GM12878 (cell line): ENCODE measurements around the gene PTAFR. TPM values are rescaled to one million over a fixed set of nuclear protein-coding genes. Genes with fewer than 3 reads are reported as not detected.
A peak's percentile ranks its signal among the peaks of the same experiment; 100 is the strongest.

Source experiments
- ATF7 ChIP-seq: fragments of 450-650 bp; IDR thresholded peaks from 2 replicates; pipeline ENCODE4 v1.6.1; 2016; ENCODE audit warnings: low read depth, mild to moderate bottlenecking
- CBFB ChIP-seq: IDR thresholded peaks from 2 replicates; pipeline ENCODE4 v1.6.1; 2016; ENCODE audit warnings: antibody characterized with exemption, low read depth
- CBX3 ChIP-seq: fragments of 200-600 bp; sonication (generic); IDR thresholded peaks from 2 replicates; pipeline ENCODE4 v1.6.1; 2016; ENCODE audit warnings: low read depth, borderline replicate concordance
- CBX5 ChIP-seq: sonication (generic); IDR thresholded peaks from 2 replicates; pipeline ENCODE4 v1.6.1; 2016; ENCODE audit warnings: low read depth, moderate library complexity, mild to moderate bottlenecking, inconsistent platforms
- CHD2 ChIP-seq: IDR thresholded peaks from 2 replicates; pipeline ENCODE4 v1.6.1; 2011; ENCODE audit warnings: low read depth, low read length, improper control_type of control experiment, borderline replicate concordance
- DPF2 ChIP-seq: fragments of 450-650 bp; IDR thresholded peaks from 2 replicates; pipeline ENCODE4 v1.6.1; 2017; ENCODE audit warnings: mild to moderate bottlenecking
- E2F8 ChIP-seq: fragments of 450-650 bp; IDR thresholded peaks from 2 replicates; pipeline ENCODE4 v1.6.1; 2018; ENCODE audit warnings: mild to moderate bottlenecking, low read depth, moderate library complexity; ENCODE audit not compliant: partially characterized antibody
- EGR1 ChIP-seq, 2 experiments: IDR thresholded peaks; 1 replicate in 1 of 2; 2 replicates in 1 of 2; pipeline ENCODE4 v1.6.1; 2011 to 2012; ENCODE audit warnings: low read depth in 2 of 2, low read length in 2 of 2, borderline replicate concordance in 1 of 2, mild to moderate bottlenecking in 1 of 2, moderate library complexity in 1 of 2
- FOXK2 ChIP-seq: fragments of 450-650 bp; IDR thresholded peaks from 2 replicates; pipeline ENCODE4 v1.6.1; 2017; ENCODE audit warnings: mild to moderate bottlenecking, moderate library complexity
- HCFC1 ChIP-seq: fragments of 150-350 bp; IDR thresholded peaks from 2 replicates; pipeline ENCODE4 v1.6.1; 2014; ENCODE audit warnings: low read length
- IKZF1 ChIP-seq: fragments of 450-650 bp; conservative IDR thresholded peaks from 2 replicates; pipeline ENCODE4 v1.6.1; 2017; ENCODE audit warnings: antibody characterized with exemption, mild to moderate bottlenecking
- JUND ChIP-seq: IDR thresholded peaks from 2 replicates; pipeline ENCODE4 v1.6.1; 2012; ENCODE audit warnings: low read depth, mild to moderate bottlenecking, low read length, improper control_type of control experiment, moderate library complexity
- NBN ChIP-seq: fragments of 450-650 bp; IDR thresholded peaks from 2 replicates; pipeline ENCODE4 v1.6.1; 2016
- NFYB ChIP-seq: IDR thresholded peaks from 2 replicates; pipeline ENCODE4 v1.6.1; 2011; ENCODE audit warnings: low read depth, mild to moderate bottlenecking, low read length, improper control_type of control experiment, moderate library complexity; ENCODE audit not compliant: insufficient read depth
- NRF1 ChIP-seq: conservative IDR thresholded peaks from 2 replicates; pipeline ENCODE4 v1.6.1; 2011; ENCODE audit warnings: mild to moderate bottlenecking, low read depth, low read length, improper control_type of control experiment
- RCOR1 ChIP-seq: conservative IDR thresholded peaks from 2 replicates; pipeline ENCODE4 v1.6.1; 2012; ENCODE audit warnings: low read depth, low read length, improper control_type of control experiment
- RELA ChIP-seq: fragments of 450-650 bp; IDR thresholded peaks from 2 replicates; pipeline ENCODE4 v1.8.0; 2014; ENCODE audit warnings: borderline replicate concordance; ENCODE audit not compliant: partially characterized antibody
- SMARCA5 ChIP-seq: fragments of 450-650 bp; IDR thresholded peaks from 2 replicates; pipeline ENCODE4 v1.6.1; 2017; ENCODE audit warnings: mild to moderate bottlenecking
- SMC3 ChIP-seq: IDR thresholded peaks from 2 replicates; pipeline ENCODE4 v1.6.1; 2011; ENCODE audit warnings: low read length, improper control_type of control experiment, borderline replicate concordance
- STAT3 ChIP-seq: IDR thresholded peaks from 2 replicates; pipeline ENCODE4 v1.6.1; 2011; ENCODE audit warnings: low read depth, low read length, improper control_type of control experiment
- TAF1 ChIP-seq: IDR thresholded peaks from 2 replicates; pipeline ENCODE4 v1.6.1; 2011; ENCODE audit warnings: mild to moderate bottlenecking, low read depth, low read length, borderline replicate concordance
- ZBED1 ChIP-seq: IDR thresholded peaks from 2 replicates; pipeline ENCODE4 v1.6.1; 2016; ENCODE audit warnings: borderline replicate concordance
- ZNF207 ChIP-seq: fragments of 450-650 bp; IDR thresholded peaks from 2 replicates; pipeline ENCODE4 v1.6.1; 2014; ENCODE audit warnings: antibody characterized with exemption, mild to moderate bottlenecking, borderline replicate concordance
- ZNF274 ChIP-seq: IDR thresholded peaks from one replicate; pipeline ENCODE4 v1.8.0; 2011; ENCODE audit not compliant: insufficient read length, insufficient read depth
- ZNF687 ChIP-seq: fragments of 450-650 bp; IDR thresholded peaks from 2 replicates; pipeline ENCODE4 v1.6.1; 2017; ENCODE audit warnings: mild to moderate bottlenecking, moderate library complexity
- polyA plus RNA-seq, 11 experiments: library from polyadenylated mRNA; depleted of rRNA in 4 of 11; unstranded in 6 of 11; stranded (reverse) in 5 of 11; fragments of >200 nt; fragmentation: Nextera tagmentation in 4 of 11; fragmentation: Illumina TruSeq in 1 of 11; extraction: Ambion mirVana in 4 of 11; extraction: Trizol in 1 of 11; gene quantifications; 1 replicate in 1 of 11; 2 replicates in 10 of 11; pipeline versions ENCODE4 v1.2.1 to v1.2.3, GENCODE V29; 2011 to 2016; ENCODE audit warnings: inconsistent platforms in 2 of 11, missing spikeins in 2 of 11, low read depth in 1 of 11
- total RNA-seq, 4 experiments: library from RNA; depleted of rRNA in 3 of 4; stranded (reverse); fragments of >200 nt in 3 of 4; fragmentation: Illumina TruSeq in 1 of 4; extraction: Trizol in 1 of 4; gene quantifications; 2 replicates each; pipeline versions ENCODE4 v1.2.1 to v1.2.3, GENCODE V29; 2013 to 2021

PTAFR gene
- total and polyA plus RNA-seq, 10 of the 15 experiments (the other 5 are each of a cell fraction or from before 2014, with no cell fraction given), result 17.5 to 251 (median 27.7) TPM

GRCh38 chr1:28199328-28200233 is 23.1 kb upstream of the PTAFR start (continued):
- TF ChIP-seq ZNF687, result peak; percentile 89
- TF ChIP-seq JUND, result peak; percentile 97
- TF ChIP-seq HCFC1, result no peak; the same call in 1 of the 2 replicates
- peak; percentile 44; the same call in 1 of the 2 replicates for TF ChIP-seq SMARCA5
- peak; percentile 32; the same call in 1 of the 2 replicates for TF ChIP-seq SMC3
- peak; percentile 84 for TF ChIP-seq CBX5
- TF ChIP-seq ZNF274, result no peak
- peak; percentile 80 for TF ChIP-seq FOXK2
- TF ChIP-seq NRF1, result no peak
- TF ChIP-seq EGR1 (IDR thresholded peaks at IDR 0.05; ENCODE audit: borderline replicate concordance in 1 of 2, low read depth in 2 of 2, low read length in 2 of 2), result peak in 1 of 2 experiments; percentile 44; a peak in 2 of 3 replicates
- 0 out of 2 replicates have a peak, but pooled peaks have one; percentile 5 for TF ChIP-seq CBFB
- TF ChIP-seq RCOR1, result 0 out of 2 replicates have a peak, but pooled peaks have one; percentile 31
- TF ChIP-seq STAT3, result no peak
- TF ChIP-seq IKZF1, result peak; percentile 87
- no peak for TF ChIP-seq E2F8
- TF ChIP-seq ZNF207, result no peak; the same call in 1 of the 2 replicates
- TF ChIP-seq ZBED1, result peak; percentile 86; the same call in 1 of the 2 replicates
- no peak for TF ChIP-seq NFYB
- TF ChIP-seq NBN, result peak; percentile 76
- peak; percentile 63; the same call in 1 of the 2 replicates for TF ChIP-seq CHD2
- TF ChIP-seq CBX3, result no peak
- peak; percentile 93 for TF ChIP-seq DPF2
- no peak for TF ChIP-seq TAF1
- TF ChIP-seq ATF7, result peak; percentile 84
- no peak for TF ChIP-seq RELA
